DOHH2 (cell line): ENCODE data around the gene BICDL1.

Source experiments
- CTCF ChIP-seq: fragments of 200-600 bp; sonication (generic); IDR thresholded peaks from one replicate; pipeline ENCODE4 v1.5.1; 2014; ENCODE audit warnings: antibody characterized with exemption, mild to moderate bottlenecking, low read depth, low read length; ENCODE audit not compliant: poor library complexity, severe bottlenecking
- EZH2phosphoT487 ChIP-seq: fragments of 200-600 bp; sonication (generic); IDR thresholded peaks from 2 replicates; pipeline ENCODE4 v1.6.1; 2017; ENCODE audit warnings: borderline replicate concordance, mild to moderate bottlenecking, antibody characterized with exemption, low read length, moderate library complexity, mixed read lengths

- TF ChIP-seq CTCF: no peak
- TF ChIP-seq EZH2phosphoT487: no peak
Measured at GRCh38 chr12:120142231-120142877, 153.3 kb downstream of the BICDL1 start.
